ENCODE measurements around the gene SP1.

- TF ChIP-seq EZH2 (IDR thresholded peaks at IDR 0.05; ENCODE audit: insufficient read depth, poor library complexity, severe bottlenecking) (no peak), EZH2phosphoT487 (IDR thresholded peaks at IDR 0.05; ENCODE audit: insufficient read depth, low read depth) (no peak)
These were observed 71.0 kb downstream of the SP1 start for GRCh38 chr12:53450936-53451335.
